Fibroblast of lung (primary cell): Measurements from ENCODE around the gene PRKG2. TPM values are rescaled to one million over a fixed set of nuclear protein-coding genes. Genes with fewer than 3 reads are reported as not detected.
A peak's percentile ranks its signal among the peaks of the same experiment; 100 is the strongest.

Experiments
- DNase-seq, 2 donors: peaks; one replicate each; pipeline versions ENCODE4 v3.0.0 to v3.0.0-alpha.2; 2010; ENCODE audit warnings: low read depth in 2 of 2
- H2AFZ ChIP-seq: 2 replicates; pipeline ENCODE4 v1.5.1; 2012; ENCODE audit warnings: low read length, control low read depth, inconsistent platforms
- H3K27ac ChIP-seq: 2 replicates; pipeline ENCODE4 v1.5.1; 2011; ENCODE audit warnings: low read length, control low read depth; ENCODE audit not compliant: insufficient read depth
- H3K27me3 ChIP-seq: 2 replicates; pipeline ENCODE4 v1.5.1; 2011; ENCODE audit warnings: mild to moderate bottlenecking, low read length; ENCODE audit not compliant: control insufficient read depth, insufficient read depth
- H3K36me3 ChIP-seq: 2 replicates; pipeline ENCODE4 v1.5.1; 2011; ENCODE audit warnings: low read length; ENCODE audit not compliant: control insufficient read depth, insufficient read depth
- H3K4me1 ChIP-seq: 2 replicates; pipeline ENCODE4 v1.5.1; 2011; ENCODE audit warnings: low read length; ENCODE audit not compliant: control insufficient read depth, insufficient read depth; ENCODE audit errors: extremely low read depth
- H3K4me2 ChIP-seq: 2 replicates; pipeline ENCODE4 v1.5.1; 2011; ENCODE audit warnings: low read length, control low read depth; ENCODE audit not compliant: insufficient read depth; ENCODE audit errors: extremely low read depth
- H3K4me3 ChIP-seq, 4 experiments: fragments of 200-600 bp in 1 of 4; sonication (generic) in 1 of 4; replicated peaks in 1 of 4; 2 replicates each; pipeline ENCODE4 v1.5.1; 2011 to 2016; ENCODE audit warnings: low read length in 4 of 4, low read depth in 3 of 4, mild to moderate bottlenecking in 3 of 4, control low read depth in 2 of 4, inconsistent platforms in 1 of 4, mixed read lengths in 1 of 4; ENCODE audit not compliant: insufficient read depth in 1 of 4; ENCODE audit errors: control extremely low read depth in 1 of 4
- H3K79me2 ChIP-seq: 2 replicates; pipeline ENCODE4 v1.5.1; 2012; ENCODE audit warnings: mild to moderate bottlenecking, low read length, inconsistent platforms; ENCODE audit not compliant: control insufficient read depth, insufficient read depth
- H3K9ac ChIP-seq: 2 replicates; pipeline ENCODE4 v1.5.1; 2011; ENCODE audit warnings: mild to moderate bottlenecking, low read length, control low read depth; ENCODE audit not compliant: insufficient read depth
- H3K9me3 ChIP-seq: 2 replicates; pipeline ENCODE4 v1.5.1; 2012; ENCODE audit warnings: low read depth, low read length; ENCODE audit not compliant: control insufficient read depth, insufficient read depth
- H4K20me1 ChIP-seq: 2 replicates; pipeline ENCODE4 v1.5.1; 2011; ENCODE audit warnings: low read length; ENCODE audit not compliant: control insufficient read depth, insufficient read depth; ENCODE audit errors: extremely low read depth
- CTCF ChIP-seq, 2 donors: IDR thresholded peaks in 1 of 2; conservative IDR thresholded peaks in 1 of 2; 1 replicate in 1 of 2; 2 replicates in 1 of 2; pipeline ENCODE4 v1.5.1; 2011 to 2012; ENCODE audit warnings: low read length in 2 of 2, control low read depth in 1 of 2, inconsistent platforms in 1 of 2, low read depth in 1 of 2, mild to moderate bottlenecking in 1 of 2
- EZH2 ChIP-seq: IDR thresholded peaks from 2 replicates; pipeline ENCODE4 v1.5.1; 2012; ENCODE audit warnings: low read length, control low read depth, mild to moderate bottlenecking; ENCODE audit errors: missing control alignments
- polyA plus RNA-seq, 2 donors: library from polyadenylated mRNA; depleted of rRNA in 1 of 2; stranded (reverse) in 1 of 2; unstranded in 1 of 2; fragments of >200 nt; gene quantifications; 2 replicates each; pipeline ENCODE4 v1.2.1, GENCODE V29; 2011 to 2012; ENCODE audit warnings: missing spikeins in 1 of 2
- total RNA-seq: library from RNA; depleted of rRNA; stranded (reverse); fragments of >200 nt; gene quantifications from 2 replicates; pipeline ENCODE4 v1.2.1, GENCODE V29; 2014

The PRKG2 gene
- total and polyA plus RNA-seq, 2 donors (not counting 1 experiment from before 2014, with no cell fraction given): 2.8 to 17.5 TPM

- no peak overlapping the region for H3K9ac ChIP-seq
- DNase-seq: peak in 1 of 2 donors; percentile 46
- no peak overlapping the region for H2AFZ ChIP-seq
- TF ChIP-seq CTCF (conservative IDR thresholded peaks at IDR 0.05 in 1 of 2, IDR thresholded peaks at IDR 0.05 in 1 of 2; ENCODE audit: low read depth in 1 of 2, low read length in 2 of 2) (no peak), EZH2 (no peak)
- H3K27ac ChIP-seq: peak overlapping the region; percentile 80
- no peaks in the 10 kb centered on the region for H3K79me2 ChIP-seq
- H3K4me3 ChIP-seq: no peak overlapping the region
- H3K4me2 ChIP-seq: no peak overlapping the region
- no peaks in the 10 kb centered on the region for H3K36me3 ChIP-seq
- peaks cover 3% of the 10 kb centered on the region for H3K4me1 ChIP-seq
- H3K9me3 ChIP-seq: no peaks in the 10 kb centered on the region
- H4K20me1 ChIP-seq: no peaks in the 10 kb centered on the region
- H3K27me3 ChIP-seq: no peaks in the 10 kb centered on the region
Measured at GRCh38 chr4:81135501-81135900, 79.5 kb downstream of the PRKG2 start.

- H4K20me1 ChIP-seq: no peaks in the 10 kb centered on the region
- no peaks in the 10 kb centered on the region for H3K27me3 ChIP-seq
- H3K9ac ChIP-seq: no peak overlapping the region
Measured at GRCh38 chr4:81131563-81131962, 83.5 kb downstream of the PRKG2 start.

GRCh38 chr4:81131066-81131465 lies 84.0 kb downstream of the PRKG2 start:
- DNase-seq: no peak
- Histone ChIP-seq H3K9ac (no peak overlapping the region), H3K27me3 (no peaks in the 10 kb centered on the region), H4K20me1 (no peaks in the 10 kb centered on the region), H3K36me3 (no peaks in the 10 kb centered on the region), H3K9me3 (no peaks in the 10 kb centered on the region), H3K79me2 (no peaks in the 10 kb centered on the region), H3K4me1 (no peaks in the 10 kb centered on the region), H2AFZ (no peak overlapping the region), H3K27ac (no peak overlapping the region), H3K4me3 (no peak overlapping the region), H3K4me2 (no peak overlapping the region)
- TF ChIP-seq CTCF (conservative IDR thresholded peaks at IDR 0.05 in 1 of 2, IDR thresholded peaks at IDR 0.05 in 1 of 2; ENCODE audit: low read depth in 1 of 2, low read length in 2 of 2): no peak
- TF ChIP-seq EZH2: no peak

More at GRCh38 chr4:81131563-81131962, 83.5 kb downstream of the PRKG2 start:
- Histone ChIP-seq H3K9me3 (no peaks in the 10 kb centered on the region), H3K4me3 (no peak overlapping the region), H3K4me2 (no peak overlapping the region), H3K4me1 (no peaks in the 10 kb centered on the region), H3K79me2 (no peaks in the 10 kb centered on the region), H3K27ac (no peak overlapping the region), H3K36me3 (no peaks in the 10 kb centered on the region), H2AFZ (no peak overlapping the region)
- TF ChIP-seq EZH2: no peak
- no peak for TF ChIP-seq CTCF (conservative IDR thresholded peaks at IDR 0.05 in 1 of 2, IDR thresholded peaks at IDR 0.05 in 1 of 2; ENCODE audit: low read depth in 1 of 2, low read length in 2 of 2)
- DNase-seq: no peak
